Mucosa of rectum (tissue), 2 donors: ENCODE data around the gene WDCP.

Source experiments
- H3K27ac ChIP-seq, 2 donors: one replicate each; pipeline ENCODE4 v1.7.0; 2013; ENCODE audit warnings: inconsistent platforms in 2 of 2, low read depth in 2 of 2, low read length in 2 of 2
- H3K27me3 ChIP-seq, 2 donors: one replicate each; pipeline ENCODE4 v1.7.0; 2013; ENCODE audit warnings: low read length in 2 of 2; ENCODE audit not compliant: control insufficient read depth in 2 of 2, insufficient read depth in 2 of 2
- H3K36me3 ChIP-seq, 2 donors: one replicate each; pipeline ENCODE4 v1.7.0; 2013; ENCODE audit warnings: low read length in 2 of 2; ENCODE audit not compliant: control insufficient read depth in 2 of 2, insufficient read depth in 2 of 2
- H3K4me1 ChIP-seq, 2 donors: one replicate each; pipeline ENCODE4 v1.7.0; 2013; ENCODE audit warnings: low read length in 2 of 2, mild to moderate bottlenecking in 1 of 2; ENCODE audit not compliant: control insufficient read depth in 2 of 2, insufficient read depth in 2 of 2
- H3K4me3 ChIP-seq, 2 donors: one replicate each; pipeline ENCODE4 v1.7.0; 2013; ENCODE audit warnings: low read length in 2 of 2
- H3K9ac ChIP-seq, 2 donors: one replicate each; pipeline ENCODE4 v1.7.0; 2013; ENCODE audit warnings: low read length in 2 of 2, low read depth in 1 of 2, mild to moderate bottlenecking in 1 of 2
- H3K9me3 ChIP-seq, 2 donors: one replicate each; pipeline ENCODE4 v1.7.0; 2013; ENCODE audit warnings: low read length in 2 of 2; ENCODE audit not compliant: control insufficient read depth in 2 of 2
- donor health status: healthy.
- donor health status: Normal muscosa, but diverticular disease.

The WDCP gene

GRCh38 chr2:24022975-24023575 lies 24.1 kb downstream of the WDCP start:
- no peak overlapping the region for H3K27ac ChIP-seq
- peaks cover 3 to 17% of the 10 kb centered on the region in 2 donors for H3K36me3 ChIP-seq
- no peak overlapping the region for H3K4me3 ChIP-seq
- H3K4me1 ChIP-seq: no peaks in the 10 kb centered on the region
- H3K9me3 ChIP-seq: no peaks in the 10 kb centered on the region
- no peaks in the 10 kb centered on the region for H3K27me3 ChIP-seq
- H3K9ac ChIP-seq: no peak overlapping the region

- Histone ChIP-seq H3K27ac (no peak overlapping the region), H3K9ac (no peak overlapping the region), H3K4me3 (no peak overlapping the region), H3K9me3 (no peaks in the 10 kb centered on the region), H3K36me3 (peaks cover 3 to 17% of the 10 kb centered on the region in 2 donors), H3K4me1 (no peaks in the 10 kb centered on the region), H3K27me3 (no peaks in the 10 kb centered on the region)
Observed at GRCh38 chr2:24022324-24022974, 24.7 kb downstream of the WDCP start.

- no peak overlapping the region for H3K9ac ChIP-seq
- H3K27me3 ChIP-seq: no peaks in the 10 kb centered on the region
- H3K36me3 ChIP-seq: peaks cover 3 to 14% of the 10 kb centered on the region in 2 donors
- H3K4me1 ChIP-seq: no peaks in the 10 kb centered on the region
- no peaks in the 10 kb centered on the region for H3K9me3 ChIP-seq
- no peak overlapping the region for H3K4me3 ChIP-seq
- no peak overlapping the region for H3K27ac ChIP-seq
Observed at GRCh38 chr2:24021122-24021998, 25.8 kb downstream of the WDCP start.

- Histone ChIP-seq H3K9me3 (no peaks in the 10 kb centered on the region), H3K36me3 (peaks cover 3 to 9% of the 10 kb centered on the region in 2 donors), H3K4me1 (no peaks in the 10 kb centered on the region), H3K9ac (no peak overlapping the region), H3K27me3 (no peaks in the 10 kb centered on the region), H3K27ac (no peak overlapping the region), H3K4me3 (no peak overlapping the region)
Observed at GRCh38 chr2:24020244-24020643, 26.9 kb downstream of the WDCP start.

- H3K27ac ChIP-seq: no peak overlapping the region
- no peaks in the 10 kb centered on the region for H3K4me1 ChIP-seq
- no peaks in the 10 kb centered on the region for H3K27me3 ChIP-seq
- no peak overlapping the region for H3K4me3 ChIP-seq
- H3K9ac ChIP-seq: no peak overlapping the region
- no peaks in the 10 kb centered on the region for H3K9me3 ChIP-seq
- peaks cover 3 to 6% of the 10 kb centered on the region in 2 donors for H3K36me3 ChIP-seq
Observed at GRCh38 chr2:24019729-24020128, 27.5 kb downstream of the WDCP start.

GRCh38 chr2:24018241-24018640 lies 28.9 kb downstream of the WDCP start:
- Histone ChIP-seq H3K27me3 (no peaks in the 10 kb centered on the region), H3K9me3 (no peaks in the 10 kb centered on the region), H3K9ac (no peak overlapping the region), H3K4me1 (no peaks in the 10 kb centered on the region), H3K36me3 (peaks cover 0 to 2% of the 10 kb centered on the region in 2 donors), H3K27ac (no peak overlapping the region), H3K4me3 (no peak overlapping the region)

GRCh38 chr2:24017711-24018110 lies 29.5 kb downstream of the WDCP start:
- Histone ChIP-seq H3K9me3 (no peaks in the 10 kb centered on the region), H3K27me3 (no peaks in the 10 kb centered on the region), H3K27ac (no peak overlapping the region), H3K4me1 (no peaks in the 10 kb centered on the region), H3K9ac (no peak overlapping the region), H3K4me3 (no peak overlapping the region), H3K36me3 (peaks cover 0 to 2% of the 10 kb centered on the region in 2 donors)

- H3K4me3 ChIP-seq: no peak overlapping the region
- H3K9ac ChIP-seq: no peak overlapping the region
- no peaks in the 10 kb centered on the region for H3K4me1 ChIP-seq
- H3K27me3 ChIP-seq: no peaks in the 10 kb centered on the region
- H3K9me3 ChIP-seq: no peaks in the 10 kb centered on the region
- H3K36me3 ChIP-seq: peaks cover 0 to under 1% of the 10 kb centered on the region in 2 donors
- H3K27ac ChIP-seq: no peak overlapping the region
Observed at GRCh38 chr2:24016853-24017703, 30.1 kb downstream of the WDCP start.

- Histone ChIP-seq H3K27me3 (peaks cover 1 to 4% of the 10 kb centered on the region in 2 donors), H3K27ac (no peak overlapping the region), H3K36me3 (no peaks in the 10 kb centered on the region), H3K9ac (no peak overlapping the region), H3K4me1 (no peaks in the 10 kb centered on the region), H3K4me3 (no peak overlapping the region), H3K9me3 (no peaks in the 10 kb centered on the region)
Observed at GRCh38 chr2:24016376-24016761, 30.8 kb downstream of the WDCP start.
